ENCODE results near the gene WDR93. TPM values are rescaled to one million over a fixed set of nuclear protein-coding genes. Genes with fewer than 3 reads are reported as not detected.

WDR93 gene
- total RNA-seq, 1 donor from 2014 or later = 0.16 TPM

GRCh38 chr15:89749526-89749925 is 58.9 kb downstream of the WDR93 start:
- peak overlapping the region; percentile 80 for H3K4me3 Mint-ChIP-seq
- peaks cover 4% of the 10 kb centered on the region for H3K4me1 Mint-ChIP-seq
- POLR2A ChIA-PET = interaction anchor here (1.3 kb wide), 1 partner anchor 9 kb away, joined by 3 read pairs; no protein-coding TSS in a partner anchor
- peaks cover 11% of the 10 kb centered on the region for H3K27me3 Mint-ChIP-seq
- ATAC-seq (ENCODE audit: low read depth) = no peak
- intact Hi-C loops (cut with micrococcal nuclease) = no loop called here
- H3K36me3 Mint-ChIP-seq (ENCODE audit: low read depth) = no peaks in the 10 kb centered on the region
- no peak overlapping the region for H3K27ac Mint-ChIP-seq
- H3K9me3 Mint-ChIP-seq = no peaks in the 10 kb centered on the region
- CTCF ChIA-PET = interaction anchor here (1.0 to 3.5 kb wide), 3 partner anchors 9 to 127 kb away, joined by 4 to 13 read pairs (median 8); no protein-coding TSS in a partner anchor
- DNase-seq = no peak
- TF ChIP-seq CTCF (IDR thresholded peaks at IDR 0.05) = no peak

GRCh38 chr15:89749951-89750559 is 59.4 kb downstream of the WDR93 start:
- Mint-ChIP-seq H3K4me3 (peak overlapping the region; percentile 80), H3K9me3 (no peaks in the 10 kb centered on the region), H3K27me3 (peaks cover 9% of the 10 kb centered on the region), H3K27ac (no peak overlapping the region), H3K36me3 (ENCODE audit: low read depth) (no peaks in the 10 kb centered on the region), H3K4me1 (peaks cover 4% of the 10 kb centered on the region)
- CTCF ChIA-PET = interaction anchor here (0.6 to 3.5 kb wide), 5 partner anchors 10 to 282 kb away, joined by 3 to 13 read pairs (median 8); no protein-coding TSS in a partner anchor
- POLR2A ChIA-PET = interaction anchor here (1.3 kb wide), 1 partner anchor 10 kb away, joined by 3 read pairs; no protein-coding TSS in a partner anchor
- ATAC-seq (ENCODE audit: low read depth) = no peak
- intact Hi-C loops (cut with micrococcal nuclease) = loop anchor here (1.0 to 5.0 kb wide), 3 partner anchors 10 to 352 kb away; partner anchors contain the start of genes AP3S2 and IDH2
- no peak for TF ChIP-seq CTCF (IDR thresholded peaks at IDR 0.05)
- no peak for DNase-seq

- Mint-ChIP-seq H3K36me3 (ENCODE audit: low read depth) (no peaks in the 10 kb centered on the region), H3K9me3 (no peaks in the 10 kb centered on the region), H3K4me3 (peak within 1 kb of the TSS; percentile 80), H3K4me1 (peaks cover 4% of the 10 kb centered on the region), H3K27ac (no peak within 1 kb of the TSS), H3K27me3 (peaks cover 9% of the 10 kb centered on the region)
- ChIA-PET POLR2A (interaction anchor here (1.3 kb wide), 1 partner anchor 10 kb away, joined by 3 read pairs; no protein-coding TSS in a partner anchor), CTCF (interaction anchor here (0.6 to 3.5 kb wide), 5 partner anchors 10 to 281 kb away, joined by 3 to 13 read pairs (median 8); no protein-coding TSS in a partner anchor)
- intact Hi-C loops (cut with micrococcal nuclease) = loop anchor here (1.0 to 5.0 kb wide), 3 partner anchors 11 to 351 kb away; partner anchors contain the start of genes AP3S2 and IDH2
- DNase-seq (peak; percentile 89), ATAC-seq (ENCODE audit: low read depth) (peak; percentile 93)
- no peak for TF ChIP-seq CTCF (IDR thresholded peaks at IDR 0.05)
Measured at GRCh38 chr15:89750560-89751542, 60.2 kb downstream of the WDR93 start, which contains the start of gene MESP1. TSS of gene MESP1 (minus strand) at chr15:89751249. CDS start at chr15:89751231, 18 bp downstream.

GRCh38 chr15:89751748-89752147 is 61.1 kb downstream of the WDR93 start:
- peaks cover 9% of the 10 kb centered on the region for H3K27me3 Mint-ChIP-seq
- no peak for ATAC-seq (ENCODE audit: low read depth)
- H3K27ac Mint-ChIP-seq = no peak overlapping the region
- ChIA-PET POLR2A (no interaction called here), CTCF (interaction anchor here (1.8 to 5.0 kb wide), 4 partner anchors 9 to 123 kb away, joined by 7 to 20 read pairs (median 12); no protein-coding TSS in a partner anchor)
- no peak for TF ChIP-seq CTCF (IDR thresholded peaks at IDR 0.05)
- peaks cover 4% of the 10 kb centered on the region for H3K4me1 Mint-ChIP-seq
- intact Hi-C loops (cut with micrococcal nuclease) = loop anchor here (5.0 kb wide), 2 partner anchors 141 to 351 kb away; partner anchors contain the start of genes AP3S2 and IDH2
- H3K4me3 Mint-ChIP-seq = no peak overlapping the region
- H3K36me3 Mint-ChIP-seq (ENCODE audit: low read depth) = no peaks in the 10 kb centered on the region
- H3K9me3 Mint-ChIP-seq = no peaks in the 10 kb centered on the region
- no peak for DNase-seq

Data from activated B cell treated with CpG ODN at 0.5 μM for 24 hours (primary cell).